Nephron (organoid): ENCODE data around the gene FARP1.

ENCODE experiments used
- H3K27ac Mint-ChIP-seq, 3 experiments: 2 replicates each; pipeline ENCODE4 v1.8.0; 2020; ENCODE audit warnings: mixed read lengths in 3 of 3, mild to moderate bottlenecking in 2 of 3, moderate library complexity in 1 of 3
- H3K27me3 Mint-ChIP-seq: 2 replicates; pipeline ENCODE4 v1.8.0; 2021; ENCODE audit warnings: low read depth, mild to moderate bottlenecking, moderate library complexity, mixed read lengths
- H3K36me3 Mint-ChIP-seq: 2 replicates; pipeline ENCODE4 v1.8.0; 2020; ENCODE audit warnings: low read depth, mixed read lengths
- H3K4me1 Mint-ChIP-seq: 2 replicates; pipeline ENCODE4 v1.8.0; 2020; ENCODE audit warnings: mixed read lengths
- H3K4me3 Mint-ChIP-seq, 3 experiments: 2 replicates each; pipeline ENCODE4 v1.8.0; 2020; ENCODE audit warnings: mild to moderate bottlenecking in 3 of 3, mixed read lengths in 3 of 3, moderate library complexity in 2 of 3
- H3K9me3 Mint-ChIP-seq: 2 replicates; pipeline ENCODE4 v1.8.0; 2020; ENCODE audit warnings: mixed read lengths
- TF ChIP-seq, protein P1 (sequence below), 3 experiments: fragments of 200-600 bp; sonication (generic); IDR thresholded peaks; one replicate each; pipeline ENCODE4 v1.5.0; 2021; ENCODE audit warnings: antibody characterized with exemption in 3 of 3; ENCODE audit not compliant: unreplicated experiment in 3 of 3

FARP1 gene

DNA sequence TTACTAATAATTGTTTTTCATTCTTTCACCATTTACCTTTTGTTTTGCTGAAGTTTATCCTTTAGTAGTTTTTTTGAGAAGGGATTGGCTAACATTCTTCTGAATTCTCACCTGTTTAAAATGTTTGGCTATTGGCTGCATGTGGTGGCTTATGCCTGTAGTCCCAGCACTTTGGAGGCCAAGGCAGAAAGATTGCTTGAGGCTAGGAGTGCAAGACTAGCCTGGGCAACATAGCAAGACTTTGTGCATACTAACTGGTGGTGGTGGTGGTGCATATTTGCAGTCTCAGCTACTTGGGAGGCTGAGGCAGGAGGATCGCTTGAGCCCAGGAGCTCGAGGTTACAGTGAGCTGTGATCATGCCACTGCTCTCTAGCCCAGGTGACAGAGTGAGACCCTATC, 61.7 kb downstream of the FARP1 start:
- Mint-ChIP-seq H3K27ac (no peak overlapping the region), H3K4me3 (no peak overlapping the region), H3K36me3 (peaks cover 58% of the 10 kb centered on the region), H3K9me3 (peaks cover 37% of the 10 kb centered on the region), H3K27me3 (no peaks in the 10 kb centered on the region), H3K4me1 (peaks cover 54% of the 10 kb centered on the region)
- TF ChIP-seq, protein P1, sequence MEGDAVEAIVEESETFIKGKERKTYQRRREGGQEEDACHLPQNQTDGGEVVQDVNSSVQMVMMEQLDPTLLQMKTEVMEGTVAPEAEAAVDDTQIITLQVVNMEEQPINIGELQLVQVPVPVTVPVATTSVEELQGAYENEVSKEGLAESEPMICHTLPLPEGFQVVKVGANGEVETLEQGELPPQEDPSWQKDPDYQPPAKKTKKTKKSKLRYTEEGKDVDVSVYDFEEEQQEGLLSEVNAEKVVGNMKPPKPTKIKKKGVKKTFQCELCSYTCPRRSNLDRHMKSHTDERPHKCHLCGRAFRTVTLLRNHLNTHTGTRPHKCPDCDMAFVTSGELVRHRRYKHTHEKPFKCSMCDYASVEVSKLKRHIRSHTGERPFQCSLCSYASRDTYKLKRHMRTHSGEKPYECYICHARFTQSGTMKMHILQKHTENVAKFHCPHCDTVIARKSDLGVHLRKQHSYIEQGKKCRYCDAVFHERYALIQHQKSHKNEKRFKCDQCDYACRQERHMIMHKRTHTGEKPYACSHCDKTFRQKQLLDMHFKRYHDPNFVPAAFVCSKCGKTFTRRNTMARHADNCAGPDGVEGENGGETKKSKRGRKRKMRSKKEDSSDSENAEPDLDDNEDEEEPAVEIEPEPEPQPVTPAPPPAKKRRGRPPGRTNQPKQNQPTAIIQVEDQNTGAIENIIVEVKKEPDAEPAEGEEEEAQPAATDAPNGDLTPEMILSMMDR (IDR thresholded peaks at IDR 0.05; ENCODE audit: unreplicated experiment in 3 of 3): no peak

DNA sequence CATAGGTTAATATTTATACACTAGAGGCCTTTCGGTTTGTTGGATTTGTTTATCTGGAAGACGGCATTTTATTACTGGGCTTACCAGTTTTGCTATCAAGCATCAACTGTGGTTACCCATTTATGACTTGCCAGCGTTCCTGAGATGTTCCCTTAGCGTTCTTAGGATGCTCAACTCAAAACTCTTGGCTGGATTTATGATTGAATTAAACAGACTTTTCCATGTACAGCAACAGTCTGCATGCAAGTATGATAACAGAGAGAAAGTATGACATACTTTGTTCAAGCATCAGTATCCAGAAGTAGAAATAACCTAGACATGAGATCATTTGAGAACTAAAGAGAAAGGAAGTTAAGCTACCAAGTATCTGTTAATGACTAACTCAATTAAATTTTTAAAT, 64.1 kb downstream of the FARP1 start:
- H3K27ac Mint-ChIP-seq: peak overlapping the region; percentile 71 to 80 (median 79)
- H3K27me3 Mint-ChIP-seq: no peaks in the 10 kb centered on the region
- H3K4me1 Mint-ChIP-seq: peaks cover 35% of the 10 kb centered on the region
- TF ChIP-seq, protein P1 (IDR thresholded peaks at IDR 0.05; ENCODE audit: unreplicated experiment in 3 of 3): no peak
- H3K36me3 Mint-ChIP-seq: peaks cover 68% of the 10 kb centered on the region
- no peak overlapping the region for H3K4me3 Mint-ChIP-seq
- peaks cover 41% of the 10 kb centered on the region for H3K9me3 Mint-ChIP-seq

DNA sequence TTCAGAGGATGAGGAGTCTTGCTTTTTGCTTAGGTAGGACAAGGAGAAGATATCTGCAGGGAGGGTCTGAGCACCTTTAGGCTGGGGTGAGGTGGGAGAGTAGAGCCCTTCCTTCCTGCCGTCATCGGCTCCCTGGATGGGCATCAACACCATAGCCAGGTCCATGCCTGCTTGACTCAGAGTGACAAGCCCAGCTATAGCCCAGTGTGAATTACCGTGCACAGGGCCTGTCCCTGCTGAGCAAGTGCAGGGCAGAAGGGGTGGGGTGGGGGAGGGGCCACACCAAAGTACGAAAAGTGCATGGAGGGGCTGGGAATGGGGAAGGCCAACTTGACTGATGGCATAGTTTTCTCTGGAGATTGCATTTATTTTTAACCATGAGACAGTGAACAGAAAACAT, 64.5 kb downstream of the FARP1 start:
- Mint-ChIP-seq H3K36me3 (peaks cover 66% of the 10 kb centered on the region), H3K9me3 (peaks cover 41% of the 10 kb centered on the region), H3K27ac (peak overlapping the region; percentile 71 to 80 (median 79)), H3K4me1 (peaks cover 34% of the 10 kb centered on the region), H3K27me3 (no peaks in the 10 kb centered on the region), H3K4me3 (no peak overlapping the region)
- TF ChIP-seq, protein P1 (IDR thresholded peaks at IDR 0.05; ENCODE audit: unreplicated experiment in 3 of 3): no peak

DNA sequence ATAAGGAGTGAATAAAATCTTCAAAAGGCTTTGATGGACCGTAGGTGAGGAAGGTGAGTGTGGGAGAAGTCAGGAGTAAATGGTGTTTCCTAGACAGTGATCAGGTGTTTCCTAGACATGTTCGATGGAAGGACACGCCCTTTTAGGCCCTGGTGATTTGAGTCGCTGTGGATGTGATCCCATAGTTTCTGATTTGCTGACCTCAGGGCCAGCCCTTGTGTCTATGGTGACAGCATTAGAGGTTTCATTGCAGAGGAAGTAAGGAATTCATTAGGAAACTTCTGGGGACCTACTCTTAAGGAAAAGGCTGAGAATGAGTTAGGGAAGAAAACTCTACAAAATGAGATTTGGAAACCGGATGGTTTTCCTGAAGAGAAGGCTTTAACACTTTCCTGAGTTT, 65.7 kb downstream of the FARP1 start:
- TF ChIP-seq, protein P1 (IDR thresholded peaks at IDR 0.05; ENCODE audit: unreplicated experiment in 3 of 3): no peak
- Mint-ChIP-seq H3K27ac (peak overlapping the region; percentile 71 to 85 (median 80)), H3K9me3 (peaks cover 36% of the 10 kb centered on the region), H3K4me1 (peaks cover 43% of the 10 kb centered on the region), H3K36me3 (peaks cover 58% of the 10 kb centered on the region), H3K27me3 (no peaks in the 10 kb centered on the region), H3K4me3 (no peak overlapping the region)

DNA sequence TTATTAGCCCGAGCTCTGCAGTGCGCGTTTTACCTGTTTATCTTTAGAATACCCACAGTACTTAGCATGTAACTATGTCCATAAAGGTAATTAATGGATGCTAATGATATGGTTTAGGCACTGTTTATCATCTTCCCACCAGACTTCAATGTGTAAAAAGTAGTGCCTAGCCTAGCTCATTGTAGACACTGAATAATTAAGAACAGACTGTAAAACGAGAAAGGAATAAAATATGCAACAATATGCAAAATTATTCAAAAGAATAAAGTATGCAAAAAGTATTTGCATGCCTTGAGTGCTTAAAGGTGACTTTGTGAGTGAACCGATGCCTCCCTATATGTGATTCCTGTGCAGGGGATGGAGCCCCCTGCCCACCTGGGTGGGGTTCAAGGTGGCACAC, 69.9 kb downstream of the FARP1 start:
- peaks cover 70% of the 10 kb centered on the region for H3K4me1 Mint-ChIP-seq
- H3K36me3 Mint-ChIP-seq: peaks cover 41% of the 10 kb centered on the region
- H3K9me3 Mint-ChIP-seq: peaks cover 6% of the 10 kb centered on the region
- TF ChIP-seq, protein P1 (IDR thresholded peaks at IDR 0.05; ENCODE audit: unreplicated experiment in 3 of 3): no peak
- H3K27ac Mint-ChIP-seq: peak overlapping the region; percentile 97 to 99 (median 97)
- no peaks in the 10 kb centered on the region for H3K27me3 Mint-ChIP-seq
- peak overlapping the region in 2 of 3 experiments; percentile 0 to 30 for H3K4me3 Mint-ChIP-seq

DNA sequence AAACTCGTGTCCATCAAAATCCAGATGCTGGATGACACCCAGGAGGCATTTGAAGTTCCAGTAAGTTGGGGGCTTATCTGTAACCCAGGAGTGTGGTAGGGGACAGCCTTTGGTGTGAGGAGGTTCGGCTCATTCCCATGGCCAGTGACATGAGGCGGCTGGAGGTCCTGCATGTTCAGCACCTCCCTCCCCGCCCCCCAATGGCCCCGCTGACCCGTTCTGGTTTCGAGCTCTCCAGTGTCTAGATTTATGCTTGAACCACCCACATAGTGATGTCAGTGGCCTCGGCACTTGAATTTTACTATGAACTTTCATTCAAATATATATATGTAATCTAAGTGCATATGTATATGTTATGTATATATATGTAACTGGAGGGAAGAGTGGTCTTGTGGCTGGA, 70.5 kb downstream of the FARP1 start:
- Mint-ChIP-seq H3K4me1 (peaks cover 72% of the 10 kb centered on the region), H3K9me3 (peaks cover 6% of the 10 kb centered on the region), H3K27ac (peak overlapping the region; percentile 97 to 99 (median 97)), H3K36me3 (peaks cover 40% of the 10 kb centered on the region), H3K27me3 (no peaks in the 10 kb centered on the region), H3K4me3 (peak overlapping the region in 2 of 3 experiments; percentile 66 to 77)
- TF ChIP-seq, protein P1 (IDR thresholded peaks at IDR 0.05; ENCODE audit: unreplicated experiment in 3 of 3): no peak
